Stimulated activated CD8-positive, alpha-beta memory T cell treated with anti-CD3 and anti-CD28 coated beads, Interleukin-7, amount 100 ng/mL, for 48 hours (primary cell): Measurements from ENCODE around the gene FMN1.

ENCODE experiments used
- DNase-seq, 2 donors: peaks; one replicate each; pipeline ENCODE4 v3.0.0-alpha.2; 2020; ENCODE audit warnings: low read depth in 1 of 2; ENCODE audit errors: extremely low read depth in 1 of 2

The FMN1 gene

GRCh38 chr15:33201491-33202231, 7.1 kb upstream of the FMN1 start:
- DNase-seq: peak; percentile 35 to 61

GRCh38 chr15:33200903-33201302, 6.4 kb upstream of the FMN1 start:
- no peak for DNase-seq

- no peak for DNase-seq
These were observed 5.9 kb upstream of the FMN1 start for GRCh38 chr15:33200444-33200843.

- DNase-seq: no peak
These were observed 4.0 kb upstream of the FMN1 start for GRCh38 chr15:33198541-33198940.

- DNase-seq: no peak
These were observed 3.1 kb upstream of the FMN1 start for GRCh38 chr15:33197636-33198035.

GRCh38 chr15:33194237-33194636, 277 bp downstream of the FMN1 start:
- no peak for DNase-seq

- no peak for DNase-seq
These were observed 2.9 kb downstream of the FMN1 start for GRCh38 chr15:33191591-33191990.

GRCh38 chr15:33190539-33190938, 4.0 kb downstream of the FMN1 start:
- DNase-seq: peak in 1 of 2 donors; percentile 25

GRCh38 chr15:33188641-33189257, 5.8 kb downstream of the FMN1 start:
- DNase-seq: no peak

- no peak for DNase-seq
These were observed 6.4 kb downstream of the FMN1 start for GRCh38 chr15:33188159-33188558.

- no peak for DNase-seq
These were observed 11.2 kb downstream of the FMN1 start for GRCh38 chr15:33183334-33183733.

GRCh38 chr15:33182926-33183325, 11.6 kb downstream of the FMN1 start:
- DNase-seq: no peak

GRCh38 chr15:33182278-33182905, 12.1 kb downstream of the FMN1 start:
- no peak for DNase-seq

GRCh38 chr15:33179874-33180273, 14.6 kb downstream of the FMN1 start:
- DNase-seq: no peak

GRCh38 chr15:33171202-33171601, 23.3 kb downstream of the FMN1 start:
- no peak for DNase-seq

GRCh38 chr15:33169625-33170024, 24.9 kb downstream of the FMN1 start:
- DNase-seq: no peak

- DNase-seq: no peak
These were observed 26.1 kb downstream of the FMN1 start for GRCh38 chr15:33168444-33168843.

GRCh38 chr15:33163816-33164215, 30.7 kb downstream of the FMN1 start:
- no peak for DNase-seq

- no peak for DNase-seq
These were observed 33.3 kb downstream of the FMN1 start for GRCh38 chr15:33161209-33161608.

GRCh38 chr15:33160581-33161165, 33.8 kb downstream of the FMN1 start:
- DNase-seq: no peak

- DNase-seq: no peak
These were observed 34.6 kb downstream of the FMN1 start for GRCh38 chr15:33159726-33160453.
